Spinal cord (tissue), 10 donors: ENCODE data around the gene SAMMSON. TPM values are rescaled to one million over a fixed set of nuclear protein-coding genes. Genes with fewer than 3 reads are reported as not detected.

ENCODE experiments used
- DNase-seq, 6 donors: peaks; one replicate each; pipeline versions ENCODE4 v3.0.0 to v3.0.0-alpha.2; 2013 to 2015; ENCODE audit warnings: low spot score in 6 of 6, low read depth in 4 of 6
- H3K27ac ChIP-seq: one replicate; pipeline ENCODE4 v1.5.1; 2013; ENCODE audit warnings: low read depth, low read length, control low read depth
- H3K27me3 ChIP-seq: one replicate; pipeline ENCODE4 v1.6.1; 2013; ENCODE audit warnings: low read length; ENCODE audit not compliant: control insufficient read depth, insufficient read depth
- H3K36me3 ChIP-seq: one replicate; pipeline ENCODE4 v1.6.1; 2013; ENCODE audit warnings: low read length; ENCODE audit not compliant: control insufficient read depth, insufficient read depth
- H3K4me1 ChIP-seq: one replicate; pipeline ENCODE4 v1.6.1; 2013; ENCODE audit warnings: low read length; ENCODE audit not compliant: control insufficient read depth, insufficient read depth
- H3K4me3 ChIP-seq: one replicate; pipeline ENCODE4 v1.5.1; 2013; ENCODE audit warnings: low read depth, low read length, control low read depth
- H3K9me3 ChIP-seq: one replicate; pipeline ENCODE4 v1.6.1; 2013; ENCODE audit warnings: low read length; ENCODE audit not compliant: control insufficient read depth, insufficient read depth
- WGBS: methylation state at CpG from one replicate; pipeline ENCODE4 v1.1.5; 2013; ENCODE audit warnings: missing lambda C conversion rate; ENCODE audit not compliant: insufficient coverage; 5-methylcytosine and 5-hydroxymethylcytosine counted together
- polyA plus RNA-seq, 2 donors: library from polyadenylated mRNA; unstranded; fragments of 120-200 nt; gene quantifications; one replicate each; pipeline ENCODE4 v1.2.1, GENCODE V29; 2013; ENCODE audit not compliant: insufficient read length in 2 of 2
- total RNA-seq, 2 donors: library from RNA; depleted of rRNA in 1 of 2; stranded (reverse); fragments of 120-200 nt in 1 of 2; fragments of >200 nt in 1 of 2; gene quantifications; one replicate each; pipeline versions ENCODE4 v1.2.3 to v1.2.4, GENCODE V29; 2013 to 2014
- donor health status: healthy.

Gene SAMMSON
- total and polyA plus RNA-seq, 4 donors, result 0.17 to 0.40 (median 0.21) TPM; not detected in 1

DNA sequence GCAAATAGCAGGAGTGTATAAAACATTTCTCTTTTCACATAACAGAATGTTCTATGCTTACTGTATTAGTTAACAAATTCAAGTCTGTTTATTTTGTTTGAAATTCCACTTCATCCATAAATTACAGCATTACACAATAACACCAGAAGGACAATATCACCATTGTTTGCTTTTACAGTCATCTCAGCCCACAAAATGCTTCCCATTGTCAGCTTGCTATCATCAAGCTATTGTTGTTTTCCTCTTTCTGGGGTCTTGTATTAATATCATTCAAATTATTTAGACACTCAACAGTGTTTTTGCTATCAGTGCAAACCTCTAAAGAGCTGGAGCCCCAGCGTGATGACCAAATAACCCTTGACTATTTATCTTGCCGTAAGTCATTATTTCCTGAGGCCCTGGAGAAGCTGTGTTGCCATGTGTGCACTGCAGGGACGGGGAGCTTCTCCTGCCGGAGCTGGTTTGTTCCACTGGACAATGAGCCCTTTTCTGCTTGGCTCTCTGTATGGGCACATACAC, 1.1 kb downstream of the SAMMSON start:
- Histone ChIP-seq H3K27ac (peak overlapping the region; percentile 79), H3K9me3 (peaks cover 2% of the 10 kb centered on the region), H3K27me3 (no peaks in the 10 kb centered on the region), H3K4me1 (peaks cover 14% of the 10 kb centered on the region), H3K4me3 (no peak overlapping the region), H3K36me3 (no peaks in the 10 kb centered on the region)
- DNase-seq, result peak in 2 of 6 donors; percentile 34 to 56
- 25% methylated on average over 2 of the region's 4 CpGs for WGBS

DNA sequence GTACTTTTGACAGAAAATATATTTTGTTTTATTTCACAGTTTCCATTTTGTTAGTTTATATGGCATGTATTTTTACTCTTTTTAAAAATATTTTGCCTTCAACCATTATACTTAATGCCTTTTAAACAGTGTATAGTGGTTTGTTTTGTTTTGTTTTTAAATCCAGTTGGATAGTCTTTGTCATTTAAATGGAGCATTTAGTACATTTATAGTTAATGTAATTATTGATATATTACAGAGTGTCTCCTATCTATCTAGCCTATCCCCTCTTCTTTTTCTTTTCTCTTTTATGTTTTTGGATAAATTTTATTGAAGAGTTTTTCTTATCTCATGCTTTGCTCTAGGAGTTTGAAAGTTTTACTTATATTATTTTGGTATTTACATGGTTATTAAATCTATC, 3.6 kb downstream of the SAMMSON start:
- peaks cover 14% of the 10 kb centered on the region for H3K4me1 ChIP-seq
- no peak for DNase-seq
- no peaks in the 10 kb centered on the region for H3K27me3 ChIP-seq
- no peaks in the 10 kb centered on the region for H3K36me3 ChIP-seq
- no peak overlapping the region for H3K4me3 ChIP-seq
- no peak overlapping the region for H3K27ac ChIP-seq
- peaks cover 2% of the 10 kb centered on the region for H3K9me3 ChIP-seq

DNA sequence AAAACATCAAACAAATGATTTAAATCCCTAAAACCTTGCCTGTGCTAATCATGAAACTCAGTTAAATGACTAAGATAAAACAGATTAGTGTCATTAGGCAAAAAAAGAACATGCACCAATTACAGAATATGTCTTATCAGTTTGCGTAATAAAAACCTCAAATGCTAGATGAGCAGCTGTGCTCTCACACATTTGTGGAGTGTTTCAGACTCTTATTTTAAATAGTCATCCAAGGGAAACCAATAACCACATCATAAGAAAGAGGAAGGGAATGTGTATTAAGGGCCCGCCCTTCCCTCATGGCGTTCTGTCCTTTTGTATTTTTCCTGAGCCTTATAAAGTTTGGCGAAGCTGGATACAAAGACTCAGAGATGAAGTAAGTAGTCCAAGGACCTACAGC, 6.6 kb downstream of the SAMMSON start:
- Histone ChIP-seq H3K27ac (no peak overlapping the region), H3K4me3 (no peak overlapping the region), H3K27me3 (no peaks in the 10 kb centered on the region), H3K9me3 (no peaks in the 10 kb centered on the region), H3K36me3 (no peaks in the 10 kb centered on the region), H3K4me1 (no peaks in the 10 kb centered on the region)
- no CpG with 5 or more reads among the region's 4 CpGs for WGBS
- DNase-seq, result no peak

DNA sequence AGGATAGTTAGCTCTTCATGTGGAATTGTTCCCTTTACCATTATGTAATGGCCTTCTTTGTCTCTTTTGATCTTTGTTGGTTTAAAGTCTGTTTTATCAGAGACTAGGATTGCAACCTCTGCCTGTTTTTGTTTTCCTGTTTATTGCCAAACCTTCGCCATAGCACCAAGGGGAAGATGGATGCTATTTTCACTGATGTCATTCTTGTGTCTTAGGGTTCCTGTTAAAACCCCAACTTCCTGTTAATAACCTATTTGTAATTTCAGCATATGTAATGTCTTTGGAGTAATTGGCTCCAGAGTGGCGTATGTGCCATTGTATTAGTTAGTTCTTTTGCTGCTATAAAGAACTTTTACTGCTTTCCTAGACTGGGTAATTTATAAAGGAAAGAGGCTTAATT, 10.8 kb downstream of the SAMMSON start:
- H3K36me3 ChIP-seq, result no peaks in the 10 kb centered on the region
- no peaks in the 10 kb centered on the region for H3K27me3 ChIP-seq
- 83% methylated on average over 1 of the region's 2 CpGs for WGBS
- H3K4me1 ChIP-seq, result no peaks in the 10 kb centered on the region
- H3K4me3 ChIP-seq, result no peak overlapping the region
- no peak overlapping the region for H3K27ac ChIP-seq
- no peaks in the 10 kb centered on the region for H3K9me3 ChIP-seq
- no peak for DNase-seq

DNA sequence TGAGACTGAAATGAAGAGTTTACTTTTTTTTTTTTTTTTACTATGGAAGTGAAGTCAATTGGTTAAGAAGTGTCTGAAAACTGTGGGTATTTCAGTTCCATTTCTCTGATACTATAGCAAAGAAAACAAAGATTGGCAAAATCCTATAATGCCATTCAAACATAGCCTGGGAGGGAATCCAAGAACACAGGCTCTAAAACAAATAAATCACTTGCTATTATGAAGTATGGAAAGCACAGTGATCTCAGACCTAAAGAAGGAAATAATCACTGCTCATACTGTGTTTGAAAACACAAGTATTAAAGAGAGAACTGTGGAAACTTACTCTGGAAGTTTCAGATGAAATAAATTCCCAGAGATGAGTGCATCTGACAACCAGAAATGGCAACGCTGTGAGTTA, 12.0 kb downstream of the SAMMSON start:
- DNase-seq, result peak in 1 of 6 donors; percentile 38
- Histone ChIP-seq H3K4me3 (no peak overlapping the region), H3K9me3 (peaks cover 2% of the 10 kb centered on the region), H3K4me1 (no peaks in the 10 kb centered on the region), H3K27me3 (no peaks in the 10 kb centered on the region), H3K27ac (no peak overlapping the region), H3K36me3 (no peaks in the 10 kb centered on the region)
- WGBS, result no CpG with 5 or more reads among the region's 1 CpG

DNA sequence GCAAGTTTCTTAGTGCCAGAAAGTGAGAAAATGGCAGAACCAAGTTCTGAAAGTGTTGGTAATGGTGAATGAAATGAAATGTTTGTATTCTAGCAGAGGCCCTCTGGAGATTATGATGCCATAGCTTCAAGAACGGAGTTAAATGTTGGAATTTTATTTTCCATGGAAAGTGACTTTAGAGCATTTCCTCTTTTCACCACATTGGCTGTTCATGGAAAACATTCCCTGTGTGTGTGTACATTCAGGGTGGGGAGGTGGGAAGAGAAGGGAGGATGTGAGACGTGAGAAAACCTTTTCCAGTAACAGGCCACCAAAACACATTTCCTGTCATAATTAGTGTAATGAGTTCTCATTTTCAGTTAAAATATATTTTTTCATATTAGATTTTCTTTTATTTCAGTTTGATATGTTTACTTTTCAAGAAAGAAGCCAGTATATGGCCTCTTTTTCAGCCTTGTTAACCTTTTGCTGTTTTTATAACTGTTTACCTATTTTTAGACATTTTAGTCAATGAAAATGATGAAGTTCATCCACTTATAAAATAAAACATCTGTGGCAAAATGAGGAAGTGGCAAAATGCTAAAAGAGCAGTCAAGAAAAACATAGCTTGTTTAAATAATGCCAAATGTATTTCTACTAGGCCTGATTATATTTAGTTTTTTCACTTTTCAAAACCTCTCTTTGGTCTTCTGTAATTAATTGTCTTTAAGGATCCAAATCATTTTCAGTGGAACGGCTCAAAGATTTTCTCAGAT, 21.6 kb downstream of the SAMMSON start:
- Histone ChIP-seq H3K4me3 (no peak overlapping the region), H3K36me3 (no peaks in the 10 kb centered on the region), H3K9me3 (peaks cover 3% of the 10 kb centered on the region), H3K4me1 (no peaks in the 10 kb centered on the region), H3K27ac (no peak overlapping the region), H3K27me3 (no peaks in the 10 kb centered on the region)
- no peak for DNase-seq
- no CpG with 5 or more reads among the region's 3 CpGs for WGBS

DNA sequence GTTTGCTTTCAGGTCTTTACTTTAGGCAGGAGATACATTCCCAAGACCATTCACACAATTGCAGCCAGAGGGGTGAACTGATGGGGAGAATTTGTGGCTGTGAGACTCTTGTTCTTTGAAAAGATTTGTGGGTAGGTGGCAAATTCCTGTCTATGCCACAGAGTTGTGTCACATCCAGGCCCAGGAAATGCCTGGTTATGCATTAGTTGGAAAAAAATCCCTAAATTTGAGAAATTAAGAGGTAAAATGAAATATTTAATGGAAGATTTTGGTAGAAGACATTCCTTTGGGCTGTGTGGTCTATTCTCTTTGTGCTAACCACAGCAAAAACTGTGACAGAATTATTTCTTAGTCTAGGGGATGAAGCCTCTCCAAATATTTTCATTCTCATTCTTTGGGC, 28.8 kb downstream of the SAMMSON start:
- no peak overlapping the region for H3K4me3 ChIP-seq
- no peak for DNase-seq
- H3K9me3 ChIP-seq, result peaks cover 1% of the 10 kb centered on the region
- H3K27me3 ChIP-seq, result no peaks in the 10 kb centered on the region
- no peaks in the 10 kb centered on the region for H3K36me3 ChIP-seq
- H3K27ac ChIP-seq, result no peak overlapping the region
- H3K4me1 ChIP-seq, result no peaks in the 10 kb centered on the region

DNA sequence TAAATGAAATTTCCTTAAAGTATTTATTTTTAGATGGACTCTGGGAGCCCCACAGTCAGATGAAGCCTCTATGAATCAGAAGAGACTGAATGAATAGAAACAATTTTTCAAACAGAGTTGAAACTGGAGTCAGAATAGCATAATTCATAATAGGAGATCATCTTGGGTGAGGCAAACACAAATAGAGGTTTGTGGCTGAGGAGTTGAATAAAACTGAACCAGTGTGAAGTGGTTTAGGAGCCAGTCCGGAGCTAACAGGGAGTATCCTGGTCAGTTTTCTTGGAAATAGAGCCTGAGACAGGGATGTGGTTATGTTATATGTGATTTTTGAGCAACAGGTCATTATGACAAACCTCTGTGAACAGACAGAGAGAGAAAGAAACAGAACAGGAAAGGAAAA, 39.2 kb downstream of the SAMMSON start:
- 93% methylated on average over 1 of the region's 1 CpG for WGBS
- Histone ChIP-seq H3K27ac (no peak overlapping the region), H3K27me3 (no peaks in the 10 kb centered on the region), H3K4me1 (no peaks in the 10 kb centered on the region), H3K4me3 (no peak overlapping the region), H3K9me3 (peaks cover 2% of the 10 kb centered on the region), H3K36me3 (no peaks in the 10 kb centered on the region)
- no peak for DNase-seq

DNA sequence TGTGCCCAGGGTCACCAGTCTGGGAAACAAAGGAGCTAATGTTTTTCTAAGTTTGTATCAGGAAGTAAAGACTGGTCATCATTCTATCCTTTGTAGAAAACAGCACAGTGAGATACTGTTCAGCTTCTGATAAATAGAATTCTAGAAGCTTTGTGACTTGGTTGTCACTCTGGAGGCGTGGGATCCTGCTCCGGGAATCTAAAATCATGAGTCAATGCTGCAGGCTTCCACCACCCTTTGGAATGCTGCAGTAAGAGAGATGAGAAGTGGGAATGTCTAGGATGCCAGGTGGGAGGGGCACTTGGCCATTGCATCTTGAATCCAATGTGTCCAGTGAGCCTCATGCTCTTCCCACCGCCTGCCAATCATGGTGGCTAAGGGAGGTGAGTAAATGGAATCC, 40.9 kb downstream of the SAMMSON start:
- DNase-seq, result no peak
- Histone ChIP-seq H3K9me3 (peaks cover 2% of the 10 kb centered on the region), H3K4me1 (no peaks in the 10 kb centered on the region), H3K27me3 (no peaks in the 10 kb centered on the region), H3K4me3 (no peak overlapping the region), H3K27ac (no peak overlapping the region), H3K36me3 (no peaks in the 10 kb centered on the region)
- 96% methylated on average over 2 of the region's 3 CpGs for WGBS

DNA sequence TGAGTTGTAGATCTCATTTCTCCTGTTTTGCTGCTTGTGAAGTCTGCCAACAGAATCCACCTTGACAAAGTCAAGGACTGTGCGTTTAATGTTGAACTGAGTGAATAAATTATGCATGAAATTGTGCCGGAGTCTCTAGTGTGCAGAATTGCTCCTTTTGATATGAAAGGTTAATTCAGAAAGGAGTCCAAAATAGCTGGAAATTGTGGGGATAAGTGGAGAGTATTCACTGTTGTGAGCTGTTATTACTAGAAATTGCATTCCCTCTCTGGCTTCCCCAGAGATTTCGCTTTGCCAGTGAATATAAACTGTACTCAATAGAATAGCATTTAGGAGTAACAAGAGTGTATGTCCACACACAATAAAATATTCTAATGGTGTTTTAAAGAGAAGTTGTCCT, 43.1 kb downstream of the SAMMSON start:
- peaks cover 2% of the 10 kb centered on the region for H3K9me3 ChIP-seq
- no peak overlapping the region for H3K27ac ChIP-seq
- WGBS, result 30% methylated on average over 2 of the region's 3 CpGs
- H3K27me3 ChIP-seq, result no peaks in the 10 kb centered on the region
- H3K36me3 ChIP-seq, result no peaks in the 10 kb centered on the region
- H3K4me1 ChIP-seq, result no peaks in the 10 kb centered on the region
- no peak overlapping the region for H3K4me3 ChIP-seq
- DNase-seq, result peak in 1 of 6 donors; percentile 75
